ENCODE results near the gene EIF2B5.

Gene EIF2B5

DNA sequence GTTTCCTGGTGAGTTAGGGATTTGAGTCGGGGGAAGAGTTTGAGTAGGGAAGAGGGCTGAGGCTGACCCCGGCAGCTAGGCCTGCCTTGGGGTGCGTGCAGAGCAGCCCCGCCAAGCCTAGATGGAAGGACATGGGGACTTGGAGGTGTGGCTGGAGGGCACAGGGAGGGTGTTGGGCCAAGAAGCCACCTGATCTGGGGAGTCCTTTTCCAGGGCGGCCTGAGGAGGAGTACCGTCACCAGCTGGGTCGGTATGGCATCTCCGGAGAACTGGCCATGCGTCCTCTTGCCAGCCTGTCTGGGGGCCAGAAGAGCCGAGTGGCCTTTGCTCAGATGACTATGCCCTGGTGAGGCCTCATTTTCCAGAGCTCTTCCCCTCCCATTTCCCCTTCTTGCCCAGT, 57.7 kb downstream of the EIF2B5 start:
- DNase-seq = no peak

DNA sequence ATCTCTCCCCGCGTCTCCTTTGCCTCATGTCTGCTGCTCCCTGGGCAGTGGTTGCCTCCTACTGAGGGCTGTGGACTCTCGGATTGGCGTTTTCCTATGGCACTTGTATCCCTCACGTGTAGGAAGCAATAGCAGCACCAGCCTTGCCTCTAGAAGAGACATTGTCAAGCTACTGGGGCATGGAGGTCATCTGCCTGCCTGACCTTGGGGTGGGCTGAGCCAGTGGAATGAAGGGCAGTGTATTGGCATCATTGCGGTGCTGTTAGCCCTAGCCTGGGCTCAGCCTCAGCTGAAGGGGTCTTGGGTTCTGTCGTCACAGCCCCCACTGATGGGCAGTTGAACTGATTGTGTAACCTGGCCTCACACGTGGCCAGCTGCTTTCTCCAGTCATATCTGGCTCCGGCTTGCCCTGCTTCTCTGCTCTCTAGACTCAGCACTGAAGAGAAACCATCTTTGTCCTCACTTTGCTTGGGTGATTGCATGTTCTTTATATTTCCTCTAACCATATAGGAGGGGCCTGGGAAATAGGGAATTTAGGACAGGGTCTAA, 58.9 kb downstream of the EIF2B5 start:
- DNase-seq = no peak

Measured in anterior cingulate cortex (tissue), 58 donors.